DOHH2 (cell line): Measurements from ENCODE around the gene IGF2BP1.

Source experiments
- CTCF ChIP-seq: fragments of 200-600 bp; sonication (generic); IDR thresholded peaks from one replicate; pipeline ENCODE4 v1.5.1; 2014; ENCODE audit warnings: antibody characterized with exemption, mild to moderate bottlenecking, low read depth, low read length; ENCODE audit not compliant: poor library complexity, severe bottlenecking
- EZH2phosphoT487 ChIP-seq: fragments of 200-600 bp; sonication (generic); IDR thresholded peaks from 2 replicates; pipeline ENCODE4 v1.6.1; 2017; ENCODE audit warnings: borderline replicate concordance, mild to moderate bottlenecking, antibody characterized with exemption, low read length, moderate library complexity, mixed read lengths

- TF ChIP-seq CTCF = no peak
- no peak for TF ChIP-seq EZH2phosphoT487
These were observed 89.1 kb downstream of the IGF2BP1 start for GRCh38 chr17:49086316-49086605.
